Tibial artery (tissue), 4 donors: Measurements from ENCODE around the gene NARF.

Experiments used
- DNase-seq, 2 donors: peaks; one replicate each; pipeline ENCODE4 v3.0.0-alpha.2; 2019
- H3K27ac ChIP-seq, 2 donors: fragments of 200-600 bp; sonication (generic) in 1 of 2; 1 replicate in 1 of 2; 2 replicates in 1 of 2; pipeline ENCODE4 v1.5.1; 2018 to 2019; ENCODE audit warnings: mild to moderate bottlenecking in 1 of 2
- H3K27me3 ChIP-seq, 2 donors: fragments of 200-600 bp; sonication (generic) in 1 of 2; one replicate each; pipeline versions ENCODE4 v1.5.1 to v1.6.0; 2016 to 2019
- H3K36me3 ChIP-seq, 3 donors: fragments of 200-600 bp; sonication (generic) in 2 of 3; one replicate each; pipeline ENCODE4 v1.5.1; 2016 to 2019; ENCODE audit warnings: mild to moderate bottlenecking in 2 of 3
- H3K4me1 ChIP-seq, 4 donors: fragments of 200-600 bp; sonication (generic) in 2 of 4; 1 replicate in 3 of 4; 2 replicates in 1 of 4; pipeline ENCODE4 v1.5.1; 2016 to 2019
- H3K4me3 ChIP-seq, 2 donors: fragments of 200-600 bp; sonication (generic) in 1 of 2; 1 replicate in 1 of 2; 2 replicates in 1 of 2; pipeline ENCODE4 v1.5.1; 2018 to 2019; ENCODE audit warnings: mild to moderate bottlenecking in 2 of 2
- H3K9me3 ChIP-seq, 3 donors: fragments of 200-600 bp; sonication (generic) in 1 of 3; one replicate each; pipeline ENCODE4 v1.5.1; 2016 to 2019
- CTCF ChIP-seq, 2 experiments: fragments of 200-600 bp in 1 of 2; fragments of 450-650 bp in 1 of 2; IDR thresholded peaks; one replicate each; pipeline ENCODE4 v1.5.1; 2017 to 2019; ENCODE audit warnings: antibody characterized with exemption in 2 of 2, mild to moderate bottlenecking in 1 of 2, moderate library complexity in 1 of 2
- intact Hi-C: fragments of 100-400 bp; cut with DNase I; formaldehyde crosslinking; loops from one replicate; pipeline ENCODE4 v1.15.0; 2023; ENCODE audit warnings: low total_unique reads

The NARF gene

GRCh38 chr17:82477934-82478333 lies 19.4 kb downstream of the NARF start:
- no peak for TF ChIP-seq CTCF (IDR thresholded peaks at IDR 0.05)
- Histone ChIP-seq H3K27ac (no peak overlapping the region), H3K27me3 (no peaks in the 10 kb centered on the region), H3K36me3 (peaks cover 68 to 100% (median 82%) of the 10 kb centered on the region in 3 donors), H3K4me3 (no peak overlapping the region), H3K4me1 (no peaks in the 10 kb centered on the region), H3K9me3 (no peaks in the 10 kb centered on the region)
- intact Hi-C loops: no loop called here
- no peak for DNase-seq

- Histone ChIP-seq H3K36me3 (peaks cover 68 to 100% (median 80%) of the 10 kb centered on the region in 3 donors), H3K9me3 (no peaks in the 10 kb centered on the region), H3K27me3 (no peaks in the 10 kb centered on the region), H3K4me1 (no peaks in the 10 kb centered on the region), H3K4me3 (no peak overlapping the region), H3K27ac (no peak overlapping the region)
- DNase-seq: no peak
- TF ChIP-seq CTCF (IDR thresholded peaks at IDR 0.05): no peak
- intact Hi-C loops: no loop called here
Observed at GRCh38 chr17:82479602-82480001, 21.1 kb downstream of the NARF start.

- H3K27me3 ChIP-seq: no peaks in the 10 kb centered on the region
- intact Hi-C loops: no loop called here
- H3K27ac ChIP-seq: no peak overlapping the region
- peaks cover 71 to 100% (median 83%) of the 10 kb centered on the region in 3 donors for H3K36me3 ChIP-seq
- H3K4me3 ChIP-seq: no peak overlapping the region
- H3K9me3 ChIP-seq: no peaks in the 10 kb centered on the region
- TF ChIP-seq CTCF (IDR thresholded peaks at IDR 0.05): no peak
- H3K4me1 ChIP-seq: no peaks in the 10 kb centered on the region
- no peak for DNase-seq
Observed at GRCh38 chr17:82480318-82480717, 21.8 kb downstream of the NARF start.

- no peak overlapping the region for H3K27ac ChIP-seq
- H3K27me3 ChIP-seq: no peaks in the 10 kb centered on the region
- peaks cover 0 to 4% (median 0%) of the 10 kb centered on the region in 4 donors for H3K4me1 ChIP-seq
- intact Hi-C loops: no loop called here
- no peak for TF ChIP-seq CTCF (IDR thresholded peaks at IDR 0.05)
- H3K4me3 ChIP-seq: no peak overlapping the region
- DNase-seq: no peak
- no peaks in the 10 kb centered on the region for H3K9me3 ChIP-seq
- H3K36me3 ChIP-seq: peaks cover 79 to 100% (median 96%) of the 10 kb centered on the region in 3 donors
Observed at GRCh38 chr17:82483204-82483660, 24.7 kb downstream of the NARF start.

GRCh38 chr17:82483836-82484235 lies 25.3 kb downstream of the NARF start:
- H3K9me3 ChIP-seq: no peaks in the 10 kb centered on the region
- peaks cover 73 to 99% (median 90%) of the 10 kb centered on the region in 3 donors for H3K36me3 ChIP-seq
- no peak overlapping the region for H3K4me3 ChIP-seq
- intact Hi-C loops: no loop called here
- TF ChIP-seq CTCF (IDR thresholded peaks at IDR 0.05): no peak
- H3K27me3 ChIP-seq: no peaks in the 10 kb centered on the region
- peaks cover 0 to 10% (median 5%) of the 10 kb centered on the region in 4 donors for H3K4me1 ChIP-seq
- no peak overlapping the region for H3K27ac ChIP-seq
- no peak for DNase-seq
